Measurements from ENCODE around the gene AFDN. TPM values are rescaled to one million over a fixed set of nuclear protein-coding genes. Genes with fewer than 3 reads are reported as not detected.

The AFDN gene
- total and polyA plus RNA-seq, 2 experiments from 2014 or later: 66.9 to 200 TPM

GRCh38 chr6:167824591-167825331 lies 1.9 kb upstream of the AFDN start:
- no peak for ATAC-seq
- H3K27me3 ChIP-seq (ENCODE audit: insufficient read depth): peaks cover 7% of the 10 kb centered on the region; the same call in 1 of the 2 replicates
- peak overlapping the region; percentile 85; the same call in 1 of the 2 replicates for H2AFZ ChIP-seq
- Mint-ChIP-seq H3K27me3 (ENCODE audit: insufficient read depth, low read depth, poor library complexity) (peaks cover 20% of the 10 kb centered on the region), H3K9me3 (peaks cover 3% of the 10 kb centered on the region; the same call in 1 of the 3 replicates), H3K4me3 (peak overlapping the region; percentile 96), H3K36me3 (ENCODE audit: low read depth) (peaks cover 21% of the 10 kb centered on the region), H3K27ac (no peak overlapping the region), H3K4me1 (peaks cover 28% of the 10 kb centered on the region)
- H4K20me1 ChIP-seq (replicated peaks; ENCODE audit: insufficient read depth): peaks cover 18% of the 10 kb centered on the region
- H3K4me2 ChIP-seq: peak overlapping the region; percentile 84
- H3K36me3 ChIP-seq (ENCODE audit: insufficient read depth): no peaks in the 10 kb centered on the region
- H3K9me2 ChIP-seq (ENCODE audit: insufficient read depth): no peaks in the 10 kb centered on the region
- TF ChIP-seq POLR2AphosphoS5 (IDR thresholded peaks at IDR 0.05; ENCODE audit: low read depth) (no peak), ETS1 (IDR thresholded peaks at IDR 0.05) (no peak), STAT1 (IDR thresholded peaks at IDR 0.05; ENCODE audit: unreplicated experiment) (no peak), ZNF331 (CRISPR knock-in tag; IDR thresholded peaks at IDR 0.05; ENCODE audit: low read depth) (no peak), CTCF (conservative IDR thresholded peaks at IDR 0.05; ENCODE audit: low read depth in 2 of 2) (no peak; a peak in 1 of 4 replicates), REST (IDR thresholded peaks at IDR 0.05; ENCODE audit: unreplicated experiment) (no peak), EZH2phosphoT487 (IDR thresholded peaks at IDR 0.05; ENCODE audit: unreplicated experiment) (no peak), JUNB (IDR thresholded peaks at IDR 0.05; ENCODE audit: unreplicated experiment) (no peak), CREB1 (CRISPR knock-in tag; IDR thresholded peaks at IDR 0.05; ENCODE audit: low read depth) (no peak), ZNF462 (CRISPR knock-in tag; IDR thresholded peaks at IDR 0.05) (no peak), NANOG (IDR thresholded peaks at IDR 0.05; ENCODE audit: borderline replicate concordance) (no peak)
- H3F3A ChIP-seq (replicated peaks; ENCODE audit: low read depth): no peaks in the 10 kb centered on the region
- H3K79me2 ChIP-seq (replicated peaks; ENCODE audit: insufficient read depth): peaks cover 22% of the 10 kb centered on the region
- H3K27ac ChIP-seq (ENCODE audit: low read depth): no peak overlapping the region
- no peak for DNase-seq (ENCODE audit: low spot score)
- H3K4me3 ChIP-seq: peak overlapping the region; percentile 76
- H3K4me1 ChIP-seq (ENCODE audit: insufficient read depth): peaks cover 16% of the 10 kb centered on the region
